GM20431 (cell line): ENCODE measurements around the gene KDM2B.

Source experiments
- in situ Hi-C: fragments of 300-500 bp; cut with MseI, MboI; formaldehyde crosslinking; loops from one replicate; pipeline ENCODE4 v1.15.0; 2020; ENCODE audit warnings: low sequenced_read_pairs; ENCODE audit not compliant: unreplicated experiment

KDM2B gene

DNA sequence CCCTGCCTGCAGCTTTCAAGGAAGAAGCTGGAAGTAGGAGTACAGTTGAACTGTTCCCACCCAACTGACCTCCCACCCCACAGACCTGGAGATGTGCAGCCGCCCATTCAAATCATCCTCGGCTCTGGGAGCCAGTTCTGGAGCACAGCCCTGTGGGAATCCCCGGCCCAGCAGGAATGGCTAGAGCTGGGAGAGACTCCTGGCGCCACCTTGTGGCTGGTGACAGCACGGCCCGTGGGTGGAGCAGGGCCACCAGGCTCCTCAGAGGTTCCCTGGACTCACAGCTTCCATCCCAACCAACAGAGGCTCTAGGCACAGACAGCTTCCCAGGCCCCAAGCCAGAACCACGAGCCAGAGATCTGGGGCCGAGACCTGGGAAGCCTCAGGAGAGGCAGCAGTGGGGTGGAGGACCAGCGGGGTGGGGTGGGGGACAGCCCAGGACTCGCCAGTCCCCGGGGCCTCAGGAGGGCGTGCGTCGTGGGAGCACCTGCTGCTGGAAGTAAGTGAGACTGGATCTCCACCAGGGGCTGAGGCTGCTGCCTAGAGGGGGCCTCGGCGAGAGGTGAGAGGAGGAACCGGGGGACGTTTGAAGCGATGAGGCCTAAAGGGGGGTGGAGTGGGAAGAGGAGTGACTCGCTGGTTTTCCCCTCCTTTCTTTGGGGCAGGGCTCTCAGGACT lies 137.5 kb downstream of the KDM2B start:
- in situ Hi-C loops = loop anchor here (25.0 kb wide), 1 partner anchor 106 kb away; no protein-coding TSS in a partner anchor

DNA sequence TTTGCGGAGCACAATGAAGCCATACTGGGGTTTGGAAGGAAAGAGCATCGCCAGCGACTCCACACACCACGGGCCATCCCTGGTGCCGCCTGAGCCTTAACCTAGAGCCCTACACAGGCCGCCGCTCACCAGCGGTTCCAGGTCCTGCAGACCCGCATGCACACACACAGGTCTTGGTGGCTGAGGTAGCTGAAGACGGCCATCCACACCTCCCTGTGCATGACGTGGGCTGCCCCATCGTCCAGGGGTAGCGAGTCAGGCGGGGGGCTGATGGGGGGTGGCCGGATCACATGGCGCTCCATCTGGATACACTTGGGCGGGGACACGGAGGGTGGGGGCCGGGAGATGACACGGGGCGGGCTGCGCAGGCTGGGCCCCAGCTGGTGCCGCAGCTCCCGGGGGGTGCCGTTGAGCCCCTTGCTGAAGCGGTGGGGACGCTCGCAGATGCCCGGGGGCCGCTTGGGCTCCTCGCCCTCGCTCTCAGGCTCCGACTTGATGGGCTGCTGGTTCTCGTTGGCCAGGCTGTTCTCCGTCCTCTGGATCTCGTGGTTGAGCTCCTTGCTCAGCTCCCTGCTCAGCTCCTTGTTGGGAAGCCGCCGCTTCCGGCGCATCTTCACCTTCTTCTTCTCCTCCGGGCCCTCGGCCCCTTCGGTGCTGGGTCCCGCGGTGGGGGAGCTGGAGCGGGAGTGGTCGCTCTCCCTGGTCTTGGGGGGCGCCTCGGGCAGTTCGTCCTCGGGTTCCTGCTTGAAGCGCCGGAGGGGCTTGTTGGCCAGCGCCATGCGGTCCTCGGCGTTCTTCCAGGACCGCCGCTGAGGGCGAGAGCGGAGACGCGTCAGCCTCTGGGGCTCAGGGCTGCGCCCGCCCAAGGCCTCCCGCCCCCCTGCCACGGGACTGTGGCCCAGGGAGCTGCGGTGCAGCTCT lies 138.5 kb downstream of the KDM2B start:
- in situ Hi-C loops = loop anchor here (25.0 kb wide), 1 partner anchor 105 kb away; no protein-coding TSS in a partner anchor

DNA sequence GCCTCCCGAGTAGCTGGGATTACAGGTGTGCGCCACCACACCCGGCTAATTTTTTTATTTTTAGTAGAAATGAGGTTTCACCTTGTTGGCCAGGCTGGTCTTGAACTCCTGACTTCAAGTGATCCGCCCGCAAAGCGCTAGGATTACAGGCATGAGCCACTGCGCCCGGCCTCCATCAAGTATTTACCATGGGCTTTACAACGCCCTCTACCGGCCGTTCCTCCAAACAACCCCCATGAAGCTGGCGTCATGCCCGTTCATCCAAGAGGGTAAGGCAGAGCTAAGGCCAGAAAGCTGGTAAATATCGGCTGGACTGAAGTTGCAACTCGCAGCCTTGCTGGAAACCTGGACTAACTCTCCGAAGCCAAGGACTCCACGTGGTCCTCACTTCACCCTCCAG lies 139.3 kb downstream of the KDM2B start:
- in situ Hi-C loops = loop anchor here (25.0 kb wide), 1 partner anchor 104 kb away; no protein-coding TSS in a partner anchor

DNA sequence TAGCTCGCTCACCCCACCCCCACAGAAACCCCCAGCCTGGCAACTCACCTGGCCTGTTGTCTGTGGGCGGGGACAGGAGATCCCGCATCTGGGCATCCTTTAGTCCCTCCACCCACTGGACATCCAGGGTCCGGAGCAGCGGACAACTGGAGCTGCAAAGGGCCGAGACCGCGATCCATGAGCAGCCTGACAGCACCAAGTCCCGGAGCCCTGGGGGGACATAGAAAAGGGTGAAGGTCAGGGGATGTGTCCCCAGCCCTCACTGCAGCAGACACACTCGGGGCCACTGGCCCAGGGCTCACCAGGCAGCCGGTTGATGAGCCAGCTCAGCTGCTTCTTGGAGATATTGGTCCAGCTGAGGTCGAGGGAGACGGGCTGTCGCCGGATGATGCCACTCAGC lies 140.1 kb downstream of the KDM2B start:
- in situ Hi-C loops = loop anchor here (25.0 kb wide), 1 partner anchor 103 kb away; no protein-coding TSS in a partner anchor

DNA sequence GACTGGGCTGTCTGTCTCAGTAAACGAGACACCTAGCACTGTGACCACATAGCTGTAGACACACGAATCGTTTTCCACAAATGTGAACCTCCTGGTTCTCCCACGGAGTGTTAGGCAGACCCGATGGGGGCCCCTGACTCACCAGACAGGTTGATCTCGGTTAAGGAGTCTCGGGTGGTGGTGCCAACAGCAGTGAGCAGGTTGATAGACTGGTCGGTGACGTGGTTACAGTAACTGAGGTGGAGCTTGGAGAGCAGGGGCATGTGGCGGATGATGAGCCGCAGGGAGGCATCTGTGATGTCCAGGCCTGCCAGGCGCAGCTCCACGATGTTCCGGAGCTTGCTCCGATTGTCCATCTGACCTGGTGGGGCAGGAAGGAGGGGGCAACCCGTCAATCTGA lies 141.1 kb downstream of the KDM2B start:
- in situ Hi-C loops = loop anchor here (25.0 kb wide), 1 partner anchor 102 kb away; no protein-coding TSS in a partner anchor

DNA sequence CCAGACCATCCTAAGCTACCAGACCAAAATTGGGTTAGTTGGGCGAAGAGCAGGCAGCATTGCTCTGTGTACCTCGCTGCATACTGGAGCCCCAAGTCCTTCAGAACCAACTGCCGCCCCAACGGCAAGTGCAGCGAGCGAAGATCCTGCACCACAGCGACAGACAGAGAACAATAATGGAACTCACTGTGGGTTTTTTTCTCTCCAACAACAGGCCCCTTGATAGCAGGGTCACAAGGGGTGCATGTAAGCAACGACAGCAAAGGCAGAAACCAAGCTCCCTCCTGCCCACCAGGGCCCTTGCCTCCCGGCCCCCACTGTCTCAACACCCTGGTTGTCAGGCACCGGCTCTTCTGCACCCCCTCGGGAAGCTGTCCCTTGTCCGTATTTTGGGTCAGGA lies 141.9 kb downstream of the KDM2B start:
- in situ Hi-C loops = loop anchor here (25.0 kb wide), 1 partner anchor 102 kb away; no protein-coding TSS in a partner anchor

DNA sequence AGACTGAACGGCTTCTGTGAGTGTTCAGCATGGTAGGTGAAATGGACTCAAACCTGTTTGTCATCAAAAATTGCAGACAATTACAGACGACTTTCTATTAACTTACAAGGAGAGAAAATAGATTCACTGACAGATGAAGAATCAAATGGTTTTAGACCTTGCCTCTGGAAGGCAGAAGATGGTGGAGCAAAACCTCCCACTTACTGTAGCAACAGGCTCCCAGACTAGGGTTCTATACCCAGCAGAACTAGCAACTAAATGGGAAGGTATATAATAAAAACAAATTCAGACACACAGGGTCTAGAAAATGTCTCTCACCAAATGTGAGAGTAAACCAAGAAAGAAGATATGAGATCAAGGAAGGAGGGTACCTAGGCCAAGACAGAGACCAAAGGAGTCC lies 144.1 kb downstream of the KDM2B start:
- in situ Hi-C loops = loop anchor here (25.0 kb wide), 1 partner anchor 99 kb away; no protein-coding TSS in a partner anchor

DNA sequence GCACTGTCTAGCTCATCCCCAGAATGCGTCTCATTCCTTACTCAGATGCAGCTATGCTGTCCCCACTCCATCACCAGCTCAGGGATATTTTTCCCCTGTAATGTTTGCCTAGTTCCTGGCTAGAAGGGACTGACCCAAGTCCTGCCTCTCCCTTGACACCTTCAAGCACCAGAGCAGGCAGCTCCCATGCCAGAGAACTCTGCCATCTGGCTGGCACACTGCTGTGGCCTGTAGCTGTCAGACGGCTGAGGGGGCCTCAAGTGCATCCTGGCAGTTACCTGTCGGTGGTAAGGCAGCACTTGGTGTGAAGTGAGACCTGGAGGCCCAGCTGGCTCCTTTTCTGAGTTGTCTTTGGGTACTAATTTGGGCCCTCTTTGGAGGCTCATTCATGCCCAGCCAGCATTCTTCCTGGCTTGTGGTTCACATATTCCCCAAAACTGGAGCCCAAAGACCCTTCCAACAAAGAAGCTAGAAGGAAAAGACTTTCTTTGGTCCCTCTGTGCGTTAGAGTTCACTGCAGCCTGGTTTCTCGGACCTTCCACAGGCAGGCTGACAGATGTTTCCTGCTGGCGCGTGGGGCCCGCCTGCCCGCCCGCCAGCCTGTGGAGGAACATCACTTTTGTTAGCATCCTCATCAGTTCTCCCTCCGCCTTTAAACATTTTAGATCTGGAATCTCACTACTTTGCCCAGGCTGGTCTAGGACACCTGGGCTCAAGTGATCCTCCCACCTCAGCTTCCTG lies 147.9 kb downstream of the KDM2B start:
- in situ Hi-C loops = loop anchor here (25.0 kb wide), 1 partner anchor 96 kb away; no protein-coding TSS in a partner anchor

DNA sequence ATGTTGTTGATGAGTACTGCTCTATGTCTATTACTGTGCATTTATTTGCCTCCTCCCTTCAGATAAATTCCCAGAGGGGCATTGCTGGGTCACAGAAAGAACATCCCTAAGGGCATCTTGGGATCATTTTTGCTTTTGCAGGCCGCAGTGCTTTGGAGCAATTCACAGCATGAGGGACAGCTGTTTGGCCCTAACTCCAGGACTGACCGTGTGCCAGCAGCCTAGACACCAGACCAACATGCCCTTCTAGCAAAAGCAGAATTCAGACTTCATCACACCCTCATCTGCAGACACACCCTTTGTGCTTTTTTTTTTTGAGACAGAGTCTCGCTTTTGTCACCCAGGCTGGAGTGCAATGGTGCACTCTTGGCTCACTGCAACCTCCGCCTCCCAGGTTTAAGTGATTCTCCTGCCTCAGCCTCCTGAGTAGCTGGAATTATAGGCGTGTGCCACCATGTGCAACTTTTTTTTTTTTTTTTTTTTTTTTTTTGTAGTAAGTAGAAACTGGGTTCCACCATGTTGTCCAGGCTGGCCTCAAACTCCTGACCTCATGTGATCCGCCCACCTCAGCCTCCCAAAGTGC lies 149.9 kb downstream of the KDM2B start:
- in situ Hi-C loops = loop anchor here (25.0 kb wide), 1 partner anchor 94 kb away; no protein-coding TSS in a partner anchor

DNA sequence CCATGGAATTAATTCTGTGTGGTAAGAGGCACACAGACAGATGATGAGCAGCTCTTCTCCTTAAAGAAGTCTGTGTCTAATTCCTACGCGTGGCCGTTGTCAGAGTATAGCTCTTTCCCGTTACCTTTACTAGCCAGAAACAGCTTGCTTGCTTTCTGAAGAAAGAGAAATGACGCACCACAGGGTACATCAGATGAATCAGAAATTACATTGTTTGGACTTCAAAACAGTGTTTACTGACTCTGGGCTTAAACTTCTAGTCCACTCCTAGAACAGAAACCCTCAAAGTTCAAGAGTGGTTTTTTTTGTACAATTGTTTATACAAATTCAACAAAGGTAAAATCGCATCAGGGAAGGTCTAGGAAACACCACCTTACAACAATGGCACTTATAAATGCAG lies 151.9 kb downstream of the KDM2B start:
- in situ Hi-C loops = loop anchor here (25.0 kb wide), 1 partner anchor 92 kb away; no protein-coding TSS in a partner anchor

DNA sequence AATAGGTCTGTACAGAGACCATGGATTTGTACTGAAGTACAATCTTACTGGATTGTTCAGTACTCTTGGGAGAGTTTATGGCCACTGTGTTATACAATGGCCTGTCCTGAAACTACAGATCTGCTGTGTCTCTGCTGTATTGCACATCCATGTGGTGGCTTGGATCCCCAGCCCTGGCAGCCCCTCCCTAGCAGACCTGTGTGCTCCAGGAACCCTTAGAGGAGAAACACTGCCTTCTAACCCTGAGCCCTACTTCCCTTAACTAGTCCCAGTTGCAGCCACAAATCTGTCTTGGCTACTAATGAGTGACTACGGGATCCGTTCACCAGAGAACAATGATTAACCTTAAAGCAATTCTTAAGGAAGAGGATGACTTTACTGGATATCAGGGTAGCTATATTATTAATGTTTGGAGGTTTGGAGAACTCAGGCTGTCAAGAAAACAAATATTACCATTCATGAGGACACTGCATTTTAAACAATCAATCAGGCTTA lies 153.2 kb downstream of the KDM2B start:
- in situ Hi-C loops = loop anchor here (25.0 kb wide), 1 partner anchor 90 kb away; no protein-coding TSS in a partner anchor

DNA sequence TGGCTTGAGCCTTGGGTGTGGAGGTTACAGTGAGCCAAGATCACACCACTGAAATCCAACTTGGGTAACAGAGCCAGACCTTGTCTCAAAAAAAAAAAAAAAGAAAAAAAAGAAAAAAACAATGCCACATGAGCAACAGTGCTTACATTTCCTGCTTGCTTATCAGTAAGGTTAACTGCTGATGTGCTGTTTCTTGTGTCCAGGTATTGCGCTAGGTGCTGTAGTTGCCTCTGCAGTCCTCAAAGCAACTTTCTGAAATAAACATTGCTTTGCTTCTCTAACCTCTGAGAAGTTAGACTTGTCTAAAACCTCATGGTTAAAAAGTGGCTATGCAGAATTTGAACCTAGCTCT lies 156.2 kb downstream of the KDM2B start:
- in situ Hi-C loops = no loop called here

DNA sequence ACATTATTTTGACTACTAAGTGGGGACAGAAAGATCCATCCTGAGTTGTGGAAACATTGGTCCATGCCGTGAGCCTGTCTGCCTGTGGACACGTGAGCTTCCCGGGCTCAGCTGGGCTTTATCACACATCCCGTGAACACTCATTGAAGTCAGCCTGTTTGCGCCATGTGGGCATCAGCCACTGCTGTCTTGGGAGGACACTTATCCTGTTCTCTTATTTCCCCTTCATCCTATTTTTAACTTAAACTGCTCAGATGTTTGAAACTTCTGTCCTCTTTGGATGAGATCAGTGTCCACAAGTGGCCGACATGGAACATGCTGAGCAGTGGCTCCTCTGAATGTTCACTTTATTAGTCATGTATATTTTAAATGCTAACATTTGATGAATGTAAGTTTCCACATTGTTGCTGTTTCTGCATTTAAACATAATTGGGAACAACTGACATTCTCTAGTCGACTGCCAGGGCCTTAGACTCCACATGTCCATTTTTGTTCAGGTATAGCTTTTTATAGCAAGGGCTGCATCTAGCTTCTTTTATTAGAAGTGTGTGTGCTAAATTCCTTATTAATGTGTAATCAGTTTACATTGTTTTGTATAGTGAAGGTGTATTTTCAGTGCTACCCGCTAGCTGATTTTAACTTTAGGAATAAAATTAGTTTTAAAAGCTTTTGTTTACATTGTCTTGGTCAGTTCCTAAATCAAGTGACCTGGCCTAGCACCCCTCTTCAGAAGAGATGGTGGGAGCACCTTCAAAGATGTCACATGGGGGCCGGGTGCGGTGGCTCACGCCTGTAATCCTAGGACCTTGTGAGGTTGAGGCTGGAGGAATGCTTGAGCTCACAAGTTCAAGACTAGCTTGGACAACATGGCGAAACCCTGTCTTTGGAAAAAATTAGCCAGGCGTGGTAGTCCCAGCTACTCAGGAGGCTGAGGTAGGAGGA lies 156.9 kb downstream of the KDM2B start:
- in situ Hi-C loops = no loop called here

DNA sequence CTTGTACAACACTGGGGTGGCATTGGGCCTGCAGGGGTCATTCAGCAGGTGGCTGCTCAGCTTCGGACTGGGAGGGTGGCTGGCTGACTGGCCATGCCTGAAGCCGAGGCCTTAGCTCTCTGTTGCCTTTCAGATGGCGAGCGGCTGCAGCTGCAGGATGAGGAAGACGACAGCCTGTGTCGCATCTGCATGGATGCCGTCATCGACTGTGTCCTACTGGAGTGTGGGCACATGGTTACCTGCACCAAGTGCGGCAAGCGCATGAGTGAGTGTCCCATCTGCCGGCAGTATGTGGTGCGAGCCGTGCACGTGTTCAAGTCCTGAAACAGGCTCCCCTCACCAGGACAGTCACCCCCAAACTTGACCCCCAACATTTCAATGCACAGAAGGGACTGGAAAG lies 157.6 kb downstream of the KDM2B start:
- in situ Hi-C loops = no loop called here

DNA sequence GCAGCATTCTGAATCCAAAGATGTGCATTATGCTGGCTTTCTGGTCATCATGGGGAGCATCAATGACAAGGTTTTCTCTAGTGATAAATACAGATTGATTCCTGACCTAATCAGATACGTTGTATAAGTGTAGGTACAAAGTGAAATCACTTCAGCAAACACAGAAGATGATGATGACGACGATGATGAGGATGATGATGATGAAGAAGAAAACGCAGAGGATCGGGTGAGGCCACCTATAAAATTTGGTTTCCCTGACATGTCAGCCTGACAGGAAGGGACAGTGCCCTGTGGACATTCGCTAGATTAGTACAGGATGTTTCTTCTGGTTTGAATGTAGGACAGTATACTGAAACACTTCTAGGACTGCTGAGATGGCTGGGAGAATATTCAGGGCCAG lies 160.7 kb downstream of the KDM2B start:
- in situ Hi-C loops = no loop called here

DNA sequence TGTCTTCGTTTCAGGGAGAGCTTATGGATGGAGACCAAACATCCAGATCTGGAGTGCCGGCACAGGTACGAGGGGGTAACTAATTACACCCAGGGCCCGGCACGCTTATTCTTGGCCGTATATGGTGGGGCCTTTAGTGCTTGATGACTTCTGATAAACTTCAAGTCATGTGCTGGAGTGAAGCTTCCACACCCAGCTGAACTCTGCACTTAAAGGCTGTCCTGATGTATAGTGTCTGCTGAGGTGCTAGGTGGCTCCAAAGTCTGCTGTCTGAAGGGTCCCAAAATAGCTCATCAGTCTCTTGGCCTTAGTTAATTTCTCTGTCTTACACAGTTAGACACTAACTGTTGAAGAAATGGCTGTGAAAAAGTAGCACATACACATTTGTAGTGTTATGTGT lies 163.0 kb downstream of the KDM2B start:
- in situ Hi-C loops = no loop called here

DNA sequence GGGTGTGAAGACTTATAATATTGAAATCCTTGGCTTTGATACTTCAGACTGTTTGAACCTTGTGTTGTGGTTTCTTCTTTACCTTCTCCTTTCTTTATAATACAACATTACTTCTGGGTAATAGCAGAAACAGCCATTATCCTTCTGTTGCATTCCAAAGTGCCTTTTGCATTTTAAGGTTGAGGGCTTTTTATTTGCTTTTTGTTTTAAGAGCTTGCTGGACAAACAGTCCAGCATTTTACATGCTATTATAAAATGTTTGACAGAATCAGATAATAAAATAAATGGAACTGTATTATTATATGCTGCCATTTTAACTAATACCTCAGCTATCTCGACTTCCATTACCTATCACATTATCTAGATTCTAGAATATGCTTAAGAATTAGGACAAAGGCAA lies 166.9 kb downstream of the KDM2B start:
- in situ Hi-C loops = no loop called here

DNA sequence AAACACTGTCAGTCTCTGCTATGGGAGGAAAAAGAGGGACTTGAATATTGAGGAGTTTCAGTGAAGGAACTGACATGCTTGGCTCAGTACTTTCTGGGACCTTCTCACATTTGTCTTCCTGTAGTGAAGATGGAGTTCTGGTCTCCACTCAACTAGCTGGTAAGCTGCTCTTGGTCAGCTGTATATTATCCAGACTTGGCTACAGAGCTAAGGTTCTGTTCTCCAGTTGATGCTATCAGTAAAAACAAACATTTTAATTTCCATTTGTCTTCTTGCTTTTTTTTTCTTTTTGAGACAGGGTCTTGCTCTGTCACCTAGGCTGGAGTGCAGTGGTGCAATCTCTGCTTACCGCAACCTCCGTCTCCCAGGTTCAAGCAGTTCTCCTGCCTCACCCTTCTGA lies 175.6 kb downstream of the KDM2B start:
- in situ Hi-C loops = no loop called here

DNA sequence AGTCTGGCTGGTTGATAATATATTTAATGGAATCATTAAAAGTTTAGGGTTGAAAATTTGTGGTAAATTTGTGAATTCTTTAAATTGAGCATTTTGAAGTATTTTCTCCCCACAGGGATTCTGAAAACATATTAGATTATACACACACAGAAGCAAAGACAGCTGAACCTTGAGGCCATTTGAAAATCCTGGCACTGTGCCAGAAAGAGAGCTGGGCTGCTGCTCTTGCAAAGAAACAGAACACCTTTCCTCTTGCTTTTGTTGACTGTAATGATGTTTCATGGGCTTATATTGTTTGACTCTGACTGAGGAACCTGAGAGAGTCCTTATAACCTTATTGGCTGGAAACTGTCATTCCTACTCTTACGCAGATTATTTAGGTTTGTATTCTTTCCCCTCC lies 176.1 kb downstream of the KDM2B start:
- in situ Hi-C loops = no loop called here
